GM19395 (cell line): ENCODE measurements around the gene VPS8.
"Not testable (repeated sequence)": the region's sequence is repeated elsewhere in the genome, so short reads cannot be mapped to it uniquely, and the experiment has no call there.

Experiments used
- ATAC-seq: cut with Tn5 transposase; IDR thresholded peaks from one replicate; pipeline ENCODE4 v1.9.1; 2021; ENCODE audit warnings: mild to moderate bottlenecking, moderate library complexity; ENCODE audit not compliant: unreplicated experiment

Gene VPS8

GRCh38 chr3:184912163-184912562 is 100.2 kb downstream of the VPS8 start:
- no peak for ATAC-seq

DNA sequence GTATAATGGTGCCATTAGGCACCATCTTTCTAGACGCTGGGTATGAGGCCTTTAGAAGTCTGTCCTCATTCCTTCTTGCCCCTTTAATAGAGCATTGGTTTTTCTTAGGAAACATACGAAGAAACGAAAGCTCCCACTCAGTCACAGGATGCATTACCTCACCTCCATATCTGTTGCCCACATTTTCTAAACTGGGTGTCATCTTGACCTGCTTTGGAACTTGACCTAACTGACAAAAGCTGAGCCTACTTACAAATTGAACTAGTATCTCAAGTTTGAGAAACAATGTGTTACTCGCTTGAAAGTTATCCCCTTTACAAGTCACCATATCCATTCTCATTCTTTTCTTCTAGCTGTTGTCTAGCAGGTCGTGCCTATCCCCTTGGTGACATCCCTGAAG is 102.7 kb downstream of the VPS8 start:
- ATAC-seq: no peak

DNA sequence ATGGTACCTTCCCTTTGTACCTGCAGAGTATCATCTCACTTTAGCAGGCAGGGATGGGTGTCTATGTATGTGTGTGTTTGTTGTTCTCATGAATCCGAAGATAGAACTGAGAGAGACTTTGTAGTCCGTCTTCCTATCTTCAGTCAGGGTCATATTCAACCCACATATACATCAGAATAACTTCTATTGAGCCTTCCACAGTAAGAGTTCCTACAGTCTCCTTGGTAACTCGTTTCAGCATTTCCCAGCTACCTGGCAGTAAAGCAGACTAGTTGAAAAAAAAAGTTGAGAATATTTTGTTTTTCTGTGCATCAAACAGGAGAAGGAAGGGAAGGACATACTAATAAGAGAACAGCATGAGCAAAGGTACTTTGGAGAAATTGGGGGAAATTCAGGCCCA is 106.8 kb downstream of the VPS8 start:
- no peak for ATAC-seq

DNA sequence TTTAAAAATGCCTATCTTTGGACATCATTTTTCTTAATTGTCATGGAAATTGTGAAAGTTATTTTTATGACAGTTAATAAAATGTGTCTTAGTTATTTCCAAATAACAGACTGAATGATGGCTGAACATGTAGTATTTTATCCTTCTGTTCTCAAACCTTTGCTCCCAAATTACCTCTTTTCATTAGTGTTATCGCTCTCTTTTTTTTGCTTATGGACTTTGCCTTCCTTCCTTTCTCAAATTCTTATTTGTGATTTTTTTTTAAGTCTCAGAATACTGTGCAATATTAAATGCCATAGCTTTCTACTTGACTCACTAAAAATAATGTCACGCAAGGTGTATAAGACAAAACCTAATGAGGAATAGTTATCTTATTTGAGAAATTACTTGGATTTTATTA is 107.7 kb downstream of the VPS8 start:
- no peak for ATAC-seq

DNA sequence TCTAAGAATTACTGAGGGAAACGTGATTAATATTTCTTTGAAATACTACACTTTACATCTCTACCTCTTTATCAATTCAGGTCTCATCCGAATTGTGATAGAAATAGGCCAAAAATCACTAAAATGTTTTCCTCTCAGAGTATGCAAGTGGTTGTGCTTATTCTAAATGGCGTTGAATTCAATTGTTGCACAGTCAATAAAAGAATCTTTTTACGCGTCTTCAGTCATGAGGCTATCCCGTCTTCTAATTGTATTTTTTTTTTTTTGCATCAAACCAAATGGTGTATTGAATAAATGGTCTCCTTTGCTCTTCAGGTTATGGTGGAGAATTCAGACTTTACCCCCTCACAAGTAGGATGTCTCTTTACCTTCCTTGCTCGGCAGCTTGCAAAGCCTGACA is 112.6 kb downstream of the VPS8 start:
- ATAC-seq: no peak

- no peak for ATAC-seq
These were observed 115.9 kb downstream of the VPS8 start for GRCh38 chr3:184927796-184928315.

DNA sequence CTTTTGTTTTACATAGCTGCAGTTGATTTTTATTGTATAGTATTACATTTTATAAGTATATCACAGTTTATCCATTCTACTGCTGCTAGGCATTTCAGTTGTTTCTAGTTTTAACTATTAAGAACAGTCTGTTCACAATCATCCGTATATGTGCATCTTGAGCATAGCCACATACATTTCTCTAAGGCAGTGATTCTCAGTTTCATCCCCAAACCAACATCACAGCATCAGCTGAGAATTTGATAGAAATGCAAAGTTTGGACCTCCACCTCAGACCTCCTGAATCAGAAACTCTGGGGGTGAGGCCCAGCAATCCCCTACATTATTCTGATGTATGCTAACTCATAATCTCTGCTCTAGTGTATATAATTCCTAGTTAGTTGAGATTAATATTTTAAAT is 120.8 kb downstream of the VPS8 start:
- ATAC-seq: no peak

DNA sequence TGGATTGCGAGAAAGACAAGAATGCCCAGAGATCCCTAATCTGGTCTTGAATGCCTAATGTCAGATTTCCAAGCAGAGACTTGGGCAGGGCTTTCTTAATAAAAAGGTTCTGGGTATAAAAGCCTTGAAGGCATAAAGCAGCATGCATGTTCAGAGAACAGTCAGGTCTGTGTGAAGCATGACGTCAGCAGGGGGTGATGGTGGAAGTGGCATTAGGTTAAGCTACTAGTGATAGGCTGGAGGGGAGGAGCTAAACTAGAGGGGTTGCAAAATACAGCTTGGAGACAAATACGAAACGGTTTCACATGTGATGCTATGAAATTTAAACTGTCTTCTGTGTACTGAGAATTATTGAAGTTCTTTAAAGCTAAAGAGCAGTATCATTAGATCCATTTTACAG is 125.6 kb downstream of the VPS8 start:
- no peak for ATAC-seq

GRCh38 chr3:184941408-184941807 is 129.4 kb downstream of the VPS8 start:
- no peak for ATAC-seq

- ATAC-seq: no peak
These were observed 130.8 kb downstream of the VPS8 start for GRCh38 chr3:184942735-184943134.

GRCh38 chr3:184944241-184944640 is 132.3 kb downstream of the VPS8 start:
- ATAC-seq: no peak

DNA sequence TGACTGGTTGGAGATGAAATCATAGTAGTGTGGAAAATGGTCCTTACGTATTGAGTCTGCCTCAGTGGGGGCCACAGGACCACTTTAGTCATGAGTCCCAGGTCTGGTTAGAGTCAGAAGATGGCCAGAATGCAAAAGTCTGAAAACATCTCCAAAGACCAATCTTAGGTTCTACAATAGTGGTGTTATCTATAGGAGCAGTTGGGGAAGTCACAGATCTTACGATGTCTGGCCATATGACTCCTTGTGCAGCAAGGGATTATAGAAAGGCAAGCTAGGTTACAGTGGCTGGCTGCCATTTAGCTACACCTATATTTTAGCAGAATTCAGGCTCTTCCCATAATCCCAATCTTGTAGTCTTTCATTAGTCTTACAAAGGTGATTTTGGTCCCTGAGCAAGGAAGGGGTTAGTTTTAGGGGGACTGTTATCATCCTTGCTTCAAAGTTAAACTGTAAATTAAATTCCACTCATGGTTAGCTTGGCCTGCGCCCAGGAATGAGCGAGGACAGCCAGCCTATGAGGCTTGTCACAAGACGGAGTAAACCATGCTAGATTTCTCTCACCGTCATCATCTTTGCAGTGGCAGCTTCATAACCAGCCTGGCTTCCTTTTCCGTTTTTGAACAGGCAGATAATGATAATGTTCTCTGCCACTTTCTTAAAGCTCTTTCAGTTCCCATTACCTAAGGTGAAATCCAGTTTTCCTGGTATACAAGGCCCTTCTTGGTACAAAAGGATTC is 134.1 kb downstream of the VPS8 start:
- ATAC-seq: no peak

DNA sequence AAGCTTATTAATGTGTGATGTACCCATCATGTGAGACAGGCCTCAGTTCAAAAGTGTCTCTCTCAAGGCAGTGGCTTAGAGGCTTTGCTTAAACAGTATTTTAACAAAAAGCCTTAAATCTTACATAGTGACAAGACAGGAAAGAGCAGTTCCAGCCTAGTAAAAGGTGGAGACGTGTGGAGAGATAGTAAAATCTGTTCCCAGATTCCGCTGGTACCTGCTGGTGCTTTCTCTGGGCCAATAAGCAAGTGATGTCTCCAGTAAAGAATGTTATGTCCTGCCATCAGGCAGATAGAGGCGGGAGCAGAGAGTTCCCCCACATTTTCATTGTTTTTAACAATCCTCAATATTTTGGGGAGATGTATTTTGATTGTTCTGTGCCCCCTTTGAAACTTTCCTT is 135.0 kb downstream of the VPS8 start:
- ATAC-seq: no peak

DNA sequence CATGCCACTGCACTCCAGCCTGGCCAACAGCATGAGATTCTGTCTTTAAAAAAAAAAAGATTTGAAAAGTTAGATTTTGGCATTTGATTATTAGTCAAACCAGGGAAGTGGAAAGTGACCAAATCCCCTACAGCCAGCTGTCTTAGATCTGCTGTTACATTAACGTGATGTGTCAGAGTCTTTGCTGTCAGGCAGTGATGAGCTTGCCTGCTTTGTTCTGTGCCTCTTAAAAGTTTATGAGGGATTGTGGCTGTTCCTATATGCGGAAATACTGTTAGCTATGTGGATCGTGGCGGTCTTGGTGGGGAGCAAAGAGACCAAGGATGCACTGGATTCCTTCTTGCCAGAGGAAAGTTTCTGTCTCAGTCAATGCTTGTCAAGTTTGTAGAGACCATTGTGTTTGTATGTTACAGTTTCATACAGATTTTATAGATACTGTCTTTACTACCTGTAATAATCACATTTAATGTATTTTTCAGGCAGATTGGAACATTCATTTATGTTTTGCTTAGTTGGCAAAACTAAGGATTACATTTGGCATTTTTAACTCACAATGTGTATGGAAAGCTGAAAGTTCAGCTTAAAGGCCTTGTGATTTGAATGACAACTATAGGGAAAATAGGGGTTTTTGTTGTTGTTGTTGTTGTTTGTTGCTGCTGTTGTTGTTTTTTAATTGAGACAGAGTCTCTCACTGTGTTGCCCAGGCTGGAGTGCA is 137.4 kb downstream of the VPS8 start:
- no peak for ATAC-seq

DNA sequence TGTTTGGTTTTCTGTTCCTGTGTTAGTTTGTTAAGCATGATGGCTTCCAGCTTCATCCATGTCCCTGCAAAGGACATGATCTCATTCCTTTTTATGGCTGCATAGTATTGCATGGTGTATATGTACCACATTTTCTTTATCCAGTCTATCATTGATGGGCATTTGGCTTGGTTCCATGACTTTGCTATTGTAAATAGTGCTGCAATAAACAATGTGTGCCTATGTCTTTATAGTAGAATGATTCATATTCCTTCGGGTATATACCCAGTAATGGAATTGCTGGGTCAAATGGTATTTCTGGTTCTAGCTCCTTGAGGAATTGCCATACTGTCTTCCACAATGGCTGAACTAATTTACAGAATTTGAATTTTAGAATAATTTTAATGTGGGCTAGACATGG is 138.8 kb downstream of the VPS8 start:
- ATAC-seq: not testable (repeated sequence)

GRCh38 chr3:184952671-184953070 is 140.7 kb downstream of the VPS8 start:
- no peak for ATAC-seq

GRCh38 chr3:184953401-184953800 is 141.4 kb downstream of the VPS8 start:
- no peak for ATAC-seq

- ATAC-seq: no peak
These were observed 142.3 kb downstream of the VPS8 start for GRCh38 chr3:184954251-184954650.

- not testable (repeated sequence) for ATAC-seq
These were observed 142.9 kb downstream of the VPS8 start for GRCh38 chr3:184954851-184955250.

DNA sequence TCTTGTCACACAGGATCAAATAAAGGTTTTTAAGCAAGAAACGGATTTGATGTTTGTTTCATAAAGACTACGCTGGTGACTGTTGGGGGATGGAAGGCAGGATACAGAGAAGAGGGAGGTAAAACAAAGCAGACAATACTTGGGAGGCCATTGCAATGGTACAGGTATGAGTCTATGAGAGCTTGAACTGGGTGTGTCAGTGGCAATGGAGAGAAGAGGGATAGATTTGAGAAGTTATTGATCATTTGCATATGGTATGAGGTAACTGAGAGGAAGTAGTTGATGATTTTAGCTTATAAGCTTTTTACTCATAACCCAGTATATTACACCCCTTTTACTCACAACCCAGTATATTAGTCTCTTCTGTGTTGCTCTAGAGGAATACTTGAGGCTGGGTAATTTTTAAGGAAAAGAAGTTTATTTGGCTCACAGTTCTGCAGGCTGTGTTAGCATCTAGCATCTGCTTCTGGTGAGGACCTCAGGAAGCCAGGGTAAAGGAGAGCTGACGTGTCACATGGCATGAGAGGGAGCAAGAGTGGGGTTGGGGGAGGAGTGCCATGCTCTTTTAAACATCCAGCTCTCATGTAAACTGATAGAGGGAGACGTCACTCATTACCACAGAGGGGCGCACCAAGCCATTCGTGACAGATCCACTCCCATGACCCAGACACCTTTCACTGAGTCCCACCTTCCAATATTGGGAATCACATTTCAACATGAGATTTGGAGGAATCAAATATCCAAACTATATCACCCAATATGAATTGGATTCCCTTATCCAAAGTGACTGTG is 153.9 kb downstream of the VPS8 start:
- no peak for ATAC-seq

GRCh38 chr3:184968115-184968514 is 156.1 kb downstream of the VPS8 start:
- ATAC-seq: no peak

DNA sequence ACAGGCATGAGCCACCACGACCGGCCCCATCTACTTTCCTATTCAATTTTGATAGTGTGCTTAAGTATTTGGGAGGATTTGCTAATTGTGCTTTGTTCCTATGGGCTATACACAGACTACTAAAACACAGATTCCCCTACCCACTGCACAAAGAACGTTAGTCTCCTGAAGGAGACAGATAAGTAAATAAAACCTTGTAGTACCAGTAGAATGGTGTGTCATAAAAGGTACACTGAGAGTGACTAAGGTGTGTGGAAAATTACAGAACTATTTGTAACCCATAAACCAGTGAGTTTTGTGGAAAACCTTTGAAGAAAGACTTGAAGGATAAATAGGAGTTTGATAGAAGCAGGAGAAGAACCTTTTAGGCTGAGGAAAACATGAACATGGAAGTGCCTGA is 158.2 kb downstream of the VPS8 start:
- no peak for ATAC-seq
